Activated CD4-positive, alpha-beta T cell treated with anti-CD3 and anti-CD28 coated beads, Interleukin-2, amount 50 U/mL, for 4 hours (primary cell): ENCODE measurements around the gene DDC.

Experiments used
- DNase-seq, 2 experiments: peaks; one replicate each; pipeline ENCODE4 v3.0.0-alpha.2; 2020

The DDC gene

GRCh38 chr7:50564640-50565558, at the start of gene DDC:
TSS of gene DDC (minus strand) at chr7:50565405. CDS start at chr7:50544085, 21,320 bp downstream.
- DNase-seq = no peak

- DNase-seq = no peak
Measured at GRCh38 chr7:50613473-50613872, 48.3 kb upstream of the DDC start.

GRCh38 chr7:50612704-50613103, 47.5 kb upstream of the DDC start:
- DNase-seq = no peak

- no peak for DNase-seq
Measured at GRCh38 chr7:50610521-50611277, 45.5 kb upstream of the DDC start.

- DNase-seq = no peak
Measured at GRCh38 chr7:50608196-50608906, 43.1 kb upstream of the DDC start.

GRCh38 chr7:50607524-50608125, 42.4 kb upstream of the DDC start:
- no peak for DNase-seq

- no peak for DNase-seq
Measured at GRCh38 chr7:50605059-50605458, 39.9 kb upstream of the DDC start.

GRCh38 chr7:50603287-50603686, 38.1 kb upstream of the DDC start:
- DNase-seq = no peak

- no peak for DNase-seq
Measured at GRCh38 chr7:50599385-50599784, 34.2 kb upstream of the DDC start.

- no peak for DNase-seq
Measured at GRCh38 chr7:50598460-50599343, 33.5 kb upstream of the DDC start.

GRCh38 chr7:50596484-50596883, 31.3 kb upstream of the DDC start:
- no peak for DNase-seq

- no peak for DNase-seq
Measured at GRCh38 chr7:50595491-50596102, 30.4 kb upstream of the DDC start.

- DNase-seq = no peak
Measured at GRCh38 chr7:50594734-50595485, 29.7 kb upstream of the DDC start.

GRCh38 chr7:50594136-50594535, 28.9 kb upstream of the DDC start:
- no peak for DNase-seq

GRCh38 chr7:50592940-50593339, 27.7 kb upstream of the DDC start:
- no peak for DNase-seq

GRCh38 chr7:50591480-50592438, 26.6 kb upstream of the DDC start:
- DNase-seq = no peak

GRCh38 chr7:50591098-50591479, 25.9 kb upstream of the DDC start:
- DNase-seq = no peak

GRCh38 chr7:50590535-50590934, 25.3 kb upstream of the DDC start:
- DNase-seq = no peak

- DNase-seq = no peak
Measured at GRCh38 chr7:50589364-50589763, 24.2 kb upstream of the DDC start.
